Measurements from ENCODE around the gene ATP2C1.

The ATP2C1 gene

DNA sequence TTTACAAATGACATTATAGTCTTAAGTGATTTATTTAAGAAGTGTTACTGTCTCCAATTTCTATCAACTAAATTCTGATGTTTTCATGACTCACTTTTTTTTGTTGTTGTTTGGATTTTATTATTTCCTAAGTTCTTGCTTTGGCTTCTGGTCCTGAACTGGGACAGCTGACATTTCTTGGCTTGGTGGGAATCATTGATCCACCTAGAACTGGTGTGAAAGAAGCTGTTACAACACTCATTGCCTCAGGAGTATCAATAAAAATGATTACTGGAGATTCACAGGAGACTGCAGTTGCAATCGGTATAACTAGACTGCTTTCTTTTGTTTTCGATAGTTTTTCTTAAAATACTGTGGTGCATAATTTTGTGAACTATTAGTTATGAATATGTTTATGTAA lies 85.2 kb downstream of the ATP2C1 start:
- no peak for DNase-seq

DNA sequence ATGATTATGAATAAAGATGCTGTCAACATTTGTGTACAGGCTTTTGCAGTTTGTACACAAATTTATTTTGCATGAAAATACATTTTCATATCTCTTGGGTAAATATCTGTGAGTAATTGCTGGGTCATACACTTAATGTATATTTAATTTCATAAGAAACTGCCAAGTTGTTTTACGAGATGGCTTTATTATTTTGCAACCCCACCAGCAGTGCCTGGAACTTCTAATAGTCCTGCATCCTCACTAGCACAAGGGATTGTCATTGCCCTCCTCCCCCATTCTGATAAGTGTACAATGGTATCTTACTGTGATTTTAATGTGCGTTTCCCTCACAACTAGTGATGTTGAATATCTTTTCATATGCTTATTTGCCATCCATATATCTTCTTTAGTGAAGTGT lies 87.6 kb downstream of the ATP2C1 start:
- DNase-seq: no peak

GRCh38 chr3:130990282-130990681 lies 96.4 kb downstream of the ATP2C1 start:
- DNase-seq: no peak

- no peak for DNase-seq
Observed at GRCh38 chr3:130991126-130991525, 97.2 kb downstream of the ATP2C1 start.

- DNase-seq: no peak
Observed at GRCh38 chr3:130992344-130992743, 98.5 kb downstream of the ATP2C1 start.

- no peak for DNase-seq
Observed at GRCh38 chr3:130997289-130997688, 103.4 kb downstream of the ATP2C1 start.

GRCh38 chr3:131001071-131001470 lies 107.2 kb downstream of the ATP2C1 start:
- no peak for DNase-seq

DNA sequence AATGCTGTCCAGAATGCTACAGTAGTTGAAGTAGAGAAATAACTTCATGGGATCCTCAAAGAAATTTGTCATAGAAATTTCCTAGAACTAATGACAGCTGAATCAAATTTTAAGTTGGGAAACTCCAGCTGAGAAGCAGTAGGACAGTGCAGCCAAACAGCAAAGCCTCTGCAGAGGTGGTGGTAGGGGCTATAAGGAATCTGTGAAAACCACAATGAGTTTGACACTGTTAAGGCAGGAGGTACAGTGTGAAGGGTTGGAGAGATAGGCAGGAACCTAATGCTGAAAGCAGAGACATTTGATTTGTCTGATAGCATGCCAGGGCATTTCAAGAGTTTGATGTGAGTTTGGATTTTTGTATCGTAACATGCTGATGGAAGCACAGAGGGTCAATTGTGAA lies 110.7 kb downstream of the ATP2C1 start:
- DNase-seq: no peak

- DNase-seq: no peak
Observed at GRCh38 chr3:131007256-131007655, 113.4 kb downstream of the ATP2C1 start.

GRCh38 chr3:131007782-131008181 lies 113.9 kb downstream of the ATP2C1 start:
- DNase-seq: no peak

DNA sequence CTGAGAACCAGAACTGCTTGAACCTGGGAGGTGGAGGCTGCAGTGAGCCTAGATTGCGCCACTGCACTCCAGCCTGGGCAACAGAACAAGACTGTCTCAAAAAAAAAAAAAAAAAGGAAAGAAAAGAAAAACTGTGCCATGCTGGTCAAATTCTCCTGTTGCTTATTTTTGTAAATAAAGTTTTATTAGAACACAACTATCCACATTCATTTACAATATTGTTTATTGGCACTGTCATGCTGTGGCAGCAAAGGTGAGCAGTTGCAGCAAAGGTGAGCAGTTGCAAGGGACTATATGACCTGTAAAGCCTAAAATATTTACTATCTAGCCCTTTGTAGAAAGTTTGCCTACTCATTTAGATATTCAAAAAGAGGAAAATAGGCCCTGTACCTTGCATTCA lies 114.4 kb downstream of the ATP2C1 start:
- no peak for DNase-seq

GRCh38 chr3:131009698-131010097 lies 115.8 kb downstream of the ATP2C1 start:
- DNase-seq: no peak

- DNase-seq: no peak
Observed at GRCh38 chr3:131018970-131019369, 125.1 kb downstream of the ATP2C1 start.

DNA sequence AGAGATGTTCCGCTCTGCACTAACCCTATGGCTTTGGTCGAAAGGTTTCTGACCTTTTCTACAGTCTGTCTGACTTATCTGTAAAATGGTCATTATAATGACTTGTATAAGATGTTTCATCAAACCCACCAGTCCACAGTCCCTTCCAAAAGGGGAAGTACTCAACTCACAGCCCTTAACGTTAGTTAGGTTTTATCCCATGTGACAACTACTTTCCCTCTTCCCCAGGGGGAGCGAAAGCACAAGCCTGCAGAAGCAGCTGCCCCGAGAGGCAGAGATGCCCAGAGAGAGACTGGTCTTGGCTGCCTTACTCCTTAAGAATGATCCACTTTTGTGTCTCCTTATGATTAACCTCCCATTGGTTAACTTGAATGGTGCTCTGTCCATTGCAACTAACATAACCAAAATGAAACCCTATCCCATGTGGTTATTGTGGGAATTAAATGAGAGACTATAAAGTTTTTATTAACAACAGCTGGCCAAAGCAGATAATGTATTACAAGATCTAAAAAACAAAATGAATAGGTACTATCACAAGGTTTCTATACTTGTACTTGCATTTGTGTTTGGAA lies 126.3 kb downstream of the ATP2C1 start:
- DNase-seq: no peak

DNA sequence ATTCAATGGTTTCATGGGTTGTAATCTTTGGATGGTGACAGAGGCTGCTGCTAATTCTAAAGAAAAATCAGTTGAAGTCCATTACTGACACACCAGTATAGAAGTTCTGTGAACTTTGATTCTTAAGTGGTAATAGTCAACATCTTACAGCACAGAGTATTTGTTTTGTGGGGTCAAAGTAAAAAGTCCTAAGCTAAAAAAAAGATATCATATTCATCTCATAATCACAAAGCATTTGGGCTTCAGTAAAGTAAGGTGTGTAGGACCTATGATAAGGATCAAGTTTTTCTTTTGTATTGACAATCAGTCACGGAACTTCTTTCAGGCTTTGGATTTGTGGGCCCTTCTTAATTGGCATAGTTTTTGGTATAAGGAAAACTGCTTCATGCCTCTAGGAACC lies 131.7 kb downstream of the ATP2C1 start:
- no peak for DNase-seq

DNA sequence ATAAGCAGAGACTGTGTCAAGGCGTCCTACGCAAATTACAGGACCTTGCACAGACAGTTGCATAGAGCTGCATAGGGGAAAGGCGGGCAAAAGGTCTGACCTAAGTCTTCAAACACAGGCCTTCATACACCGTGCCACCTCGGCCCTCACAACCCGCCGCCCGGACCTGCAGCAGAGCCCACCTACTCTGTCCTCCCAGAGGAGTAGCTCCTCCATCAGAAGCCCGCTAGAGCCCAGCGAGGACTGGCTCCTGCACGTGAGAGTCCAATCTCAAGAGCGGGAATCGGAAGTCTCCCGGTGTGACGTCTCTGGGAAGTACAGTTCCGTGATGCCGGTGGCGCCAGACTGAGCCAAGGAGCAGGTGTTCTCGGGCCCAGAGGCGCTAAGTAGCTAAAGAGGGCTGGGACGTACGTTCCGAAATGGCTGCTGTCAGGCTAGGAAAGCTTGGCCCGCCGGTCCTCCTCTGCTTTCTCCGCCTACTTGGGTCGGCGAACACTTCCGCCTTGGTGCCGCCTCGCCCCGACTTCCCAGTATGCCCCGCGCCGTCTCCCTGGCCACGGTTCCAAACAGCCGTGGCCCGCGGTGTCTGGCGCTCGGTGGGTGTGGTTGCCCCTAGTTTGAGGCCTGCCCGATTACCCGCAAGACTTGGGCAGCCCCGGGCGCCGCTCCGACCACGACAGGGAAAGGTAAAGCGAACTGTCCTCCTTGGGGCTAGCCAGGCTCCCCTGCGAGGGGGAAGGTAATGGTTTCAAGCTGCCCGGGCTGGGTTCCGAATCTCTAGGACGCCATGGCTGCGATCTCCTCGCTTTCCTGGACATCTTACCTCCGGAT lies 132.7 kb downstream of the ATP2C1 start, which contains the start of the genes ASTE1 and NEK11:
ASTE1 (minus strand) TSS at position 505 of the 831 bp plus-strand sequence. CDS start 1,519 bp downstream, outside the sequence.
NEK11 (plus strand) TSS at position 557 of the 831 bp plus-strand sequence. CDS start 2,832 bp downstream, outside the sequence.
- DNase-seq: peak; percentile 39 to 93 (median 79)

DNA sequence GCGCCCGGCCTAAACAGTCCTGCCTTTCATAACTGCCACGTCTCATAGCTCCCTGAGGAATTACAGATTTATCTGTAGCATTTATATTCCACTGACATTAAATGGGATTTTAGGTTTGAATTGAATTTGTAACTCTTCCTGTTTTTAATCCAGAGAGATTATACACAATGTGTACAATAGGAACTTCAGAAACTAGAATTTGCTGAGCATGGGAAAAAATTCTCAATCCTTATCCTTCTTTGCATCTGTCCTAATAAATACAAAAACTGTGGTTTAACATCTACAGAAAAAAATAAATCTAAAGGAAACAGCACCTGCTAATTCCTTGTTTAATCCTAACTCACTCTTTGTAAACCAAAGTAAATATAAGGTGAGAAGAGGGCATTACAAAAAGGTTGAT lies 135.0 kb downstream of the ATP2C1 start:
- DNase-seq: no peak

GRCh38 chr3:131031660-131032059 lies 137.8 kb downstream of the ATP2C1 start:
- DNase-seq: no peak

GRCh38 chr3:131033480-131034080 lies 139.7 kb downstream of the ATP2C1 start:
- DNase-seq: peak in 2 of 51 donors; percentile 10 to 12

DNA sequence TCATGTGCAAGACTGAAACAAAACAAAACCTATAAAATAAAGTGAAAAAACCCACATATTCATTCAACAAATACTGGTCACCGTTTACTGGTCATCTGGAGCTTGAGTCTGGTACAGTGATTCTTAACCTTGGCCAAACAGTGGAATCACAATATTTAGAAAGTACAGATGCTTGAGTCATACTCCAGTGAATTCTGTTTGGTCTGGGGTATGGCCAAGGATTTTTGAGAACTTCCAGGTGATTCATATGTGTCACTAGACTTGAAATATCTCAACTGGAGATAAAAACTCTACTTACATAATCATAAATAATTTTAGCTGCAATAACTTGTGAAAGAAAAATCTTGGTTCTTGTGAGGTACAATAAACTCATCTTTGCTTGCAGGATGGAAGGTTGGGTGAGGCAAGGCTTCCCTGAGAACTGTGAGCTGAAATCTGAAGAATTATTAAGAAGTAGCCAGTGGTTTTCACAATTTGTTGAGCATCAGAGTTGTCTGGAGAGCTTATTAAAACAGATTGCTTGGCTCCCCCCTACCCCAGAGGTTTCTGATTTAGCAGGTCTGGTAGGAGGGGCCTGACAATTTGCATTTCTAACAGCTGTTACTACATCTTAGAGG lies 142.4 kb downstream of the ATP2C1 start:
- no peak for DNase-seq

DNA sequence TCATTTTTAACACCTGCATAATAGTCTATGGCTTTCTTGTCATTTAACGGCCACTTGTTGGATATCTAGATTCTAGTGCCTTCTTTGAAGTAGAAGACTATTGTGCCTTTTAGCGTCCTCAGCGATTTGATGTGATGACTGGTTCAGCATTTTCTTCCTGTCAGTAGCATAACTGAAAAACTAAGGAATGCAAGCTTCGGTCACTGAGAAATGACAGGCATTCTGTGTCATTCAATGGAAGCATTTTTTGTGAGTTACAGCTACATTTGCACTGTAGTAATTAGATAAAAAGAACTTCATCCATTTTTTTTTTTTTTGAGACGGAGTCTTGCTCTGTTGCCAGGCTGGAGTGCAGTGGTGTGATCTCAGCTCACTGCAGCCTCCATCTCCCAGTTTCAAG lies 143.1 kb downstream of the ATP2C1 start:
- DNase-seq: no peak

GRCh38 chr3:131038326-131038725 lies 144.4 kb downstream of the ATP2C1 start:
- no peak for DNase-seq
